ENCODE results near the gene ANO10.

ANO10 gene

DNA sequence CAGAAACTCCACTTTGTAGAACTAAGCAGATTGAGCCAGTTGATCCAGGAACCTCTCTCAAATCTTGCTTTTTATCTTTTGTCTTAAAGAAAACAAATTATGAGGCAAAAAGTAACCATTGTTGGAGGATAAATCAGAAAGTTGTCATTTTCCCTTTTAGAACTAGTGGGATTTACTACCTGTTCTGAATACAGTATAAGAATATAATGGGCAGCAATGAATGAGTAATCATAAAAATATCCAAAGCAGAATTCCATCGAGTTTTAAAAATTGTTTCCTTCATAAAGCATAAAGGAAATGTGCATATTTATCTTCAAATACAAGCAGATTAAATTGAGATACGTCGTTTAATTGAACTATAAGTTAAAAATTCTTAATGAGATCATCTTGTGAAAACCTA, 15.9 kb upstream of the ANO10 start:
- no peak overlapping the region for H3K4me2 ChIP-seq (ENCODE audit: low read length)
- H3K27me3 ChIP-seq (ENCODE audit: insufficient read depth, low read length) = no peaks in the 10 kb centered on the region
- H3K9me3 ChIP-seq (ENCODE audit: low read length) = no peaks in the 10 kb centered on the region
- no peaks in the 10 kb centered on the region for H3K9me2 ChIP-seq (ENCODE audit: low read depth, low read length)
- no peak for TF ChIP-seq EZH2 (IDR thresholded peaks at IDR 0.05; ENCODE audit: borderline replicate concordance, low read length)
- TF ChIP-seq, protein P1, sequence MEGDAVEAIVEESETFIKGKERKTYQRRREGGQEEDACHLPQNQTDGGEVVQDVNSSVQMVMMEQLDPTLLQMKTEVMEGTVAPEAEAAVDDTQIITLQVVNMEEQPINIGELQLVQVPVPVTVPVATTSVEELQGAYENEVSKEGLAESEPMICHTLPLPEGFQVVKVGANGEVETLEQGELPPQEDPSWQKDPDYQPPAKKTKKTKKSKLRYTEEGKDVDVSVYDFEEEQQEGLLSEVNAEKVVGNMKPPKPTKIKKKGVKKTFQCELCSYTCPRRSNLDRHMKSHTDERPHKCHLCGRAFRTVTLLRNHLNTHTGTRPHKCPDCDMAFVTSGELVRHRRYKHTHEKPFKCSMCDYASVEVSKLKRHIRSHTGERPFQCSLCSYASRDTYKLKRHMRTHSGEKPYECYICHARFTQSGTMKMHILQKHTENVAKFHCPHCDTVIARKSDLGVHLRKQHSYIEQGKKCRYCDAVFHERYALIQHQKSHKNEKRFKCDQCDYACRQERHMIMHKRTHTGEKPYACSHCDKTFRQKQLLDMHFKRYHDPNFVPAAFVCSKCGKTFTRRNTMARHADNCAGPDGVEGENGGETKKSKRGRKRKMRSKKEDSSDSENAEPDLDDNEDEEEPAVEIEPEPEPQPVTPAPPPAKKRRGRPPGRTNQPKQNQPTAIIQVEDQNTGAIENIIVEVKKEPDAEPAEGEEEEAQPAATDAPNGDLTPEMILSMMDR (IDR thresholded peaks at IDR 0.05; ENCODE audit: low read length) = no peak
- no peaks in the 10 kb centered on the region for H3K4me1 ChIP-seq (ENCODE audit: insufficient read depth, low read length, severe bottlenecking)
- H3K4me3 ChIP-seq (ENCODE audit: low read depth, low read length, poor library complexity, severe bottlenecking) = no peak overlapping the region
- H3K36me3 ChIP-seq (ENCODE audit: insufficient read depth, low read length) = no peaks in the 10 kb centered on the region
- no peaks in the 10 kb centered on the region for H3F3A ChIP-seq (ENCODE audit: insufficient read depth, low read length)
- no peak overlapping the region for H3K27ac ChIP-seq (ENCODE audit: low read depth, low read length, poor library complexity, severe bottlenecking)
- no peaks in the 10 kb centered on the region for H3K79me2 ChIP-seq (ENCODE audit: insufficient read depth, low read length)
- no peak overlapping the region for H2AFZ ChIP-seq (ENCODE audit: low read length)
- H3K9ac ChIP-seq (ENCODE audit: low read length) = no peak overlapping the region
- no peaks in the 10 kb centered on the region for H4K20me1 ChIP-seq (ENCODE audit: insufficient read depth, low read length)

DNA sequence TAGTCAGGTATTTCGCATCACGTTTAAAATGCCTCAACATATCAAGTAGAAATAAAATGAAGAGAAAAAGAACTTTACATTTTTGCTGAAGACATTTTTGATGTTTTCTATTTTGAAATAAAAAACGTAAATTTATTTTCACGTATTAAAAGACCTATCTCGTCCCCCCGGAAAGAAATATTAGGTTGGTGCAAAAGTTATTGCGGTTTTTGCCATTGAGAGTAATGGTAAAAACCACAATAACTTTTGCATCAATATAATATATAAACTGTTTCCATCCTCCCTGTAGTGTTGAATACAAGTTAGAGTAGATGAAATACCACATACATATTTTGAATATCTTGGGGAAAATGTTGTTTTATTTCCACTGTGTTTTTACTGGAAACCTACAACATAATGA, 11.2 kb upstream of the ANO10 start:
- no peaks in the 10 kb centered on the region for H3K36me3 ChIP-seq (ENCODE audit: insufficient read depth, low read length)

GRCh38 chr3:43632269-43632733, 10.5 kb upstream of the ANO10 start:
- Histone ChIP-seq H3K4me1 (ENCODE audit: insufficient read depth, low read length, severe bottlenecking) (no peaks in the 10 kb centered on the region), H3K27ac (ENCODE audit: low read depth, low read length, poor library complexity, severe bottlenecking) (no peak overlapping the region), H3K9me3 (ENCODE audit: low read length) (no peaks in the 10 kb centered on the region), H3K9ac (ENCODE audit: low read length) (no peak overlapping the region), H3K9me2 (ENCODE audit: low read depth, low read length) (no peaks in the 10 kb centered on the region), H2AFZ (ENCODE audit: low read length) (no peak overlapping the region), H3K79me2 (ENCODE audit: insufficient read depth, low read length) (no peaks in the 10 kb centered on the region), H3K4me2 (ENCODE audit: low read length) (no peak overlapping the region), H4K20me1 (ENCODE audit: insufficient read depth, low read length) (no peaks in the 10 kb centered on the region), H3K4me3 (ENCODE audit: low read depth, low read length, poor library complexity, severe bottlenecking) (no peak overlapping the region), H3F3A (ENCODE audit: insufficient read depth, low read length) (no peaks in the 10 kb centered on the region), H3K27me3 (ENCODE audit: insufficient read depth, low read length) (no peaks in the 10 kb centered on the region), H3K36me3 (ENCODE audit: insufficient read depth, low read length) (no peaks in the 10 kb centered on the region)
- no peak for TF ChIP-seq EZH2 (IDR thresholded peaks at IDR 0.05; ENCODE audit: borderline replicate concordance, low read length)
- TF ChIP-seq, protein P1 (IDR thresholded peaks at IDR 0.05; ENCODE audit: low read length) = no peak

More for the DNA sequence above, 11.2 kb upstream of the ANO10 start:
- Histone ChIP-seq H3K9me2 (ENCODE audit: low read depth, low read length) (no peaks in the 10 kb centered on the region), H3K4me1 (ENCODE audit: insufficient read depth, low read length, severe bottlenecking) (no peaks in the 10 kb centered on the region), H2AFZ (ENCODE audit: low read length) (no peak overlapping the region), H3K4me2 (ENCODE audit: low read length) (no peak overlapping the region), H3F3A (ENCODE audit: insufficient read depth, low read length) (no peaks in the 10 kb centered on the region), H3K9ac (ENCODE audit: low read length) (no peak overlapping the region), H3K79me2 (ENCODE audit: insufficient read depth, low read length) (no peaks in the 10 kb centered on the region), H3K27me3 (ENCODE audit: insufficient read depth, low read length) (no peaks in the 10 kb centered on the region), H3K9me3 (ENCODE audit: low read length) (no peaks in the 10 kb centered on the region), H3K4me3 (ENCODE audit: low read depth, low read length, poor library complexity, severe bottlenecking) (no peak overlapping the region), H4K20me1 (ENCODE audit: insufficient read depth, low read length) (no peaks in the 10 kb centered on the region), H3K27ac (ENCODE audit: low read depth, low read length, poor library complexity, severe bottlenecking) (no peak overlapping the region)
- TF ChIP-seq EZH2 (IDR thresholded peaks at IDR 0.05; ENCODE audit: borderline replicate concordance, low read length) = no peak
- TF ChIP-seq, protein P1 (IDR thresholded peaks at IDR 0.05; ENCODE audit: low read length) = no peak

Measured in OCI-LY1 (cell line).